H9 (cell line): ENCODE results near the gene MARK2. TPM values are rescaled to one million over a fixed set of nuclear protein-coding genes. Genes with fewer than 3 reads are reported as not detected.

ENCODE experiments used
- DNase-seq: peaks from one replicate; pipeline ENCODE4 v3.0.0-alpha.2; 2017
- H2AFZ ChIP-seq: one replicate; pipeline ENCODE4 v1.6.1; 2013; ENCODE audit warnings: mild to moderate bottlenecking, low read length, control low read depth, moderate library complexity
- H2AK5ac ChIP-seq: 2 replicates; pipeline ENCODE4 v1.6.1; 2013; ENCODE audit warnings: low read length, control low read depth, mixed read lengths; ENCODE audit not compliant: insufficient read length
- H2BK120ac ChIP-seq: one replicate; pipeline ENCODE4 v1.6.1; 2013; ENCODE audit warnings: low read depth, mild to moderate bottlenecking, low read length, control low read depth, inconsistent platforms; ENCODE audit not compliant: poor library complexity, severe bottlenecking
- H2BK12ac ChIP-seq: 2 replicates; pipeline ENCODE4 v1.6.1; 2013; ENCODE audit warnings: low read length, control low read depth, mixed read lengths, low read depth; ENCODE audit not compliant: insufficient read length
- H2BK15ac ChIP-seq: 2 replicates; pipeline ENCODE4 v1.6.1; 2013; ENCODE audit warnings: low read depth, low read length, control low read depth
- H2BK20ac ChIP-seq: one replicate; pipeline ENCODE4 v1.6.1; 2013; ENCODE audit warnings: low read depth, mild to moderate bottlenecking, low read length, control low read depth, inconsistent platforms; ENCODE audit not compliant: poor library complexity, severe bottlenecking
- H2BK5ac ChIP-seq: 2 replicates; pipeline ENCODE4 v1.6.1; 2013; ENCODE audit warnings: low read length, control low read depth, mixed read lengths; ENCODE audit not compliant: insufficient read length
- H3K14ac ChIP-seq: 2 replicates; pipeline ENCODE4 v1.6.1; 2013; ENCODE audit warnings: low read length, control low read depth; ENCODE audit not compliant: insufficient read depth
- H3K18ac ChIP-seq: 2 replicates; pipeline ENCODE4 v1.6.1; 2013; ENCODE audit warnings: low read depth, mild to moderate bottlenecking, mixed read lengths, low read length, control low read depth; ENCODE audit not compliant: insufficient read length
- H3K23ac ChIP-seq: 2 replicates; pipeline ENCODE4 v1.6.1; 2013; ENCODE audit warnings: low read length, control low read depth, mixed read lengths, low read depth; ENCODE audit not compliant: insufficient read length
- H3K23me2 ChIP-seq: 2 replicates; pipeline ENCODE4 v1.6.1; 2013; ENCODE audit warnings: low read depth, mild to moderate bottlenecking, mixed read lengths, low read length, control low read depth; ENCODE audit not compliant: insufficient read length, poor library complexity, severe bottlenecking
- H3K27ac ChIP-seq: 2 replicates; pipeline ENCODE4 v1.5.1; 2013; ENCODE audit warnings: low read length, control low read depth, mixed read lengths, low read depth; ENCODE audit not compliant: insufficient read length
- H3K27me3 ChIP-seq: 2 replicates; pipeline ENCODE4 v1.6.1; 2013; ENCODE audit warnings: low read length, control low read depth, inconsistent platforms; ENCODE audit not compliant: insufficient read depth
- H3K4ac ChIP-seq: 2 replicates; pipeline ENCODE4 v1.6.1; 2013; ENCODE audit warnings: low read depth, mild to moderate bottlenecking, control low read depth, inconsistent platforms, low read length, moderate library complexity
- H3K4me1 ChIP-seq: 2 replicates; pipeline ENCODE4 v1.6.1; 2013; ENCODE audit warnings: low read length, control low read depth, inconsistent platforms; ENCODE audit not compliant: insufficient read depth
- H3K4me2 ChIP-seq: 2 replicates; pipeline ENCODE4 v1.6.1; 2013; ENCODE audit warnings: low read length, control low read depth, mixed read lengths; ENCODE audit not compliant: insufficient read length, insufficient read depth
- H3K56ac ChIP-seq: 2 replicates; pipeline ENCODE4 v1.6.1; 2013; ENCODE audit warnings: low read depth, mild to moderate bottlenecking, mixed read lengths, low read length, control low read depth; ENCODE audit not compliant: insufficient read length
- H3K79me1 ChIP-seq: 2 replicates; pipeline ENCODE4 v1.6.1; 2013; ENCODE audit warnings: low read depth, mild to moderate bottlenecking, moderate library complexity, low read length, control low read depth, inconsistent platforms; ENCODE audit not compliant: insufficient read depth, poor library complexity, severe bottlenecking
- H3K79me2 ChIP-seq: 2 replicates; pipeline ENCODE4 v1.6.1; 2013; ENCODE audit warnings: low read length, control low read depth, inconsistent platforms; ENCODE audit not compliant: insufficient read depth
- H3K9ac ChIP-seq: 2 replicates; pipeline ENCODE4 v1.6.1; 2013; ENCODE audit warnings: low read length, control low read depth, mixed read lengths; ENCODE audit not compliant: insufficient read length; ENCODE audit errors: extremely low read depth
- H3K9me3 ChIP-seq: one replicate; pipeline ENCODE4 v1.6.1; 2013; ENCODE audit warnings: low read depth, low read length, inconsistent platforms; ENCODE audit not compliant: control insufficient read depth
- H3T11ph ChIP-seq: one replicate; pipeline ENCODE4 v1.6.1; 2013; ENCODE audit warnings: mild to moderate bottlenecking, low read length, control low read depth, inconsistent platforms
- H4K20me1 ChIP-seq: one replicate; pipeline ENCODE4 v1.6.1; 2013; ENCODE audit not compliant: control insufficient read depth, insufficient read length, insufficient read depth
- H4K5ac ChIP-seq: 2 replicates; pipeline ENCODE4 v1.6.1; 2013; ENCODE audit warnings: low read depth, mild to moderate bottlenecking, mixed read lengths, low read length, control low read depth; ENCODE audit not compliant: insufficient read length
- H4K8ac ChIP-seq: replicated peaks from 2 replicates; pipeline ENCODE4 v1.6.1; 2013; ENCODE audit warnings: low read length, control low read depth, mixed read lengths, low read depth; ENCODE audit not compliant: insufficient read length
- H4K91ac ChIP-seq: 2 replicates; pipeline ENCODE4 v1.6.1; 2013; ENCODE audit warnings: low read depth, mild to moderate bottlenecking, moderate library complexity, mixed read lengths, low read length, control low read depth; ENCODE audit not compliant: insufficient read length
- H3K27ac Mint-ChIP-seq, 3 experiments: 2 replicates in 2 of 3; 3 replicates in 1 of 3; pipeline ENCODE4 v1.8.0; 2020 to 2021; ENCODE audit warnings: mixed read lengths in 3 of 3, mild to moderate bottlenecking in 1 of 3, moderate library complexity in 1 of 3
- H3K27me3 Mint-ChIP-seq: 2 replicates; pipeline ENCODE4 v1.8.0; 2021; ENCODE audit warnings: low read depth, mild to moderate bottlenecking, moderate library complexity, mixed read lengths
- H3K36me3 Mint-ChIP-seq, 3 experiments: 2 replicates in 2 of 3; 3 replicates in 1 of 3; pipeline ENCODE4 v1.8.0; 2020 to 2021; ENCODE audit warnings: low read depth in 3 of 3, mixed read lengths in 3 of 3; ENCODE audit not compliant: insufficient read depth in 1 of 3
- H3K4me1 Mint-ChIP-seq, 2 experiments: 2 replicates each; pipeline ENCODE4 v1.8.0; 2020; ENCODE audit warnings: mixed read lengths in 2 of 2
- H3K4me3 Mint-ChIP-seq, 2 experiments: 2 replicates in 1 of 2; 3 replicates in 1 of 2; pipeline ENCODE4 v1.8.0; 2020 to 2021; ENCODE audit warnings: mild to moderate bottlenecking in 2 of 2, mixed read lengths in 2 of 2, moderate library complexity in 1 of 2
- H3K9me3 Mint-ChIP-seq, 2 experiments: 2 replicates in 1 of 2; 3 replicates in 1 of 2; pipeline ENCODE4 v1.8.0; 2020; ENCODE audit warnings: mild to moderate bottlenecking in 2 of 2, mixed read lengths in 2 of 2, moderate library complexity in 1 of 2
- CTCF ChIP-seq: fragments of 200-600 bp; sonication (generic); conservative IDR thresholded peaks from 3 replicates; pipeline ENCODE4 v1.8.0; 2021; ENCODE audit warnings: antibody characterized with exemption, mild to moderate bottlenecking
- WGBS: extraction: QIAGEN DNeasy Blood & Tissue Kit; methylation state at CpG from one replicate; pipeline ENCODE4 v1.1.7; 2013; ENCODE audit warnings: missing lambda C conversion rate, low lambda C conversion rate, mixed read lengths; ENCODE audit not compliant: insufficient read length; ENCODE audit errors: extremely low coverage; 5-methylcytosine and 5-hydroxymethylcytosine counted together
- total RNA-seq: library from RNA; stranded (reverse); gene quantifications from 2 replicates; pipeline ENCODE4 v1.2.1, GENCODE V29; 2021

The MARK2 gene
- total RNA-seq, 1 experiment from 2014 or later: 45.7 TPM

DNA sequence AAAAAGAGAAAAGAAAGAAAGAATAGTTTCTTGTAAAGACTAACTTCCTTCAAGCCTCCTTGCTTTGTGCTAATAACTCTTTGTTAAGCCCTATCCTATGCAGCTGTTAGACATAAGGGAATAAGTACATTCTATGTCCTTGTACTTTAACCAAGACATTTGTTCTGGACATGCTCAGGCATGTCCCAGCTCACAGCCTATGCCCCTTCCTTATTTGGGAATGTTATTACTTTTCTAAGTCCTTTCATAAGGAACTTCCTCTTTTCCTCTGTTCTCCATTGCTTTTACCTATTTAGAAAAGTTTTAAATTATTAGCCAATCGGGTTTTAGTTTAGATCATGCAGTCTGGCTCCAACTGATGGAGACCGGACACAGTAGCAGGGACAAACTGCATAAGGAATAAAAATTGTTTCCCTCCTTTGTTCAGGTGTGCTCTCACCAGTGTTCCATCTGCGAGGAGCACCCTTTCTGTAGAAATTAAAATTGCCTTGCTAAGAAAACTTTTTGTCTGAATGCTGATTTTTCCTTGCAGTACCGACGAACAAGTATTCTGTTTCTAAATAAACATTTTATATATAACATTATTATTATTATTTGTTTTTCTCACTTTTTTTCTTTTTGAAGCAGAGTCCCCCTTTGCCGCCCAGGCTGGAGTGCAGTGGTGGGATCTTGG lies 47.3 kb upstream of the MARK2 start:
- H3K27ac ChIP-seq: no peak overlapping the region
- no peak overlapping the region for H3K56ac ChIP-seq
- Mint-ChIP-seq H3K4me1 (no peaks in the 10 kb centered on the region), H3K27ac (0 out of 7 replicates have a peak overlapping the region, but pooled peaks of 1 of the 3 experiments have one; percentile 70), H3K9me3 (peaks cover 22% of the 10 kb centered on the region in 2 experiments), H3K27me3 (peaks cover 4% of the 10 kb centered on the region; the same call in 1 of the 2 replicates), H3K36me3 (peaks cover 6 to 12% (median 9%) of the 10 kb centered on the region in 3 experiments; a peak in 5 of 7 replicates), H3K4me3 (no peak overlapping the region)
- no peak overlapping the region for H3K4ac ChIP-seq
- no peak overlapping the region for H3K23ac ChIP-seq
- H3K18ac ChIP-seq: no peak overlapping the region
- H3K14ac ChIP-seq: no peak overlapping the region
- H3K4me2 ChIP-seq: no peak overlapping the region
- no peak for DNase-seq
- H3T11ph ChIP-seq: no peak overlapping the region
- no peak overlapping the region for H2AK5ac ChIP-seq
- H3K27me3 ChIP-seq: no peaks in the 10 kb centered on the region
- no peak overlapping the region for H2BK120ac ChIP-seq
- H3K9ac ChIP-seq: no peak overlapping the region
- no peak overlapping the region for H2AFZ ChIP-seq
- H4K20me1 ChIP-seq: no peaks in the 10 kb centered on the region
- TF ChIP-seq CTCF: no peak
- H3K23me2 ChIP-seq: no peaks in the 10 kb centered on the region
- H3K79me1 ChIP-seq: no peaks in the 10 kb centered on the region
- H4K91ac ChIP-seq: no peak overlapping the region
- WGBS: no CpG with 5 or more reads among the region's 6 CpGs
- no peak overlapping the region for H2BK5ac ChIP-seq
- no peak overlapping the region for H4K8ac ChIP-seq
- no peaks in the 10 kb centered on the region for H3K79me2 ChIP-seq
- H2BK12ac ChIP-seq: no peak overlapping the region
- no peak overlapping the region for H2BK15ac ChIP-seq
- H3K4me1 ChIP-seq: no peaks in the 10 kb centered on the region
- H2BK20ac ChIP-seq: no peak overlapping the region
- no peak overlapping the region for H4K5ac ChIP-seq
- H3K9me3 ChIP-seq: no peaks in the 10 kb centered on the region
